ENCODE measurements around the gene UXT.

The UXT gene

DNA sequence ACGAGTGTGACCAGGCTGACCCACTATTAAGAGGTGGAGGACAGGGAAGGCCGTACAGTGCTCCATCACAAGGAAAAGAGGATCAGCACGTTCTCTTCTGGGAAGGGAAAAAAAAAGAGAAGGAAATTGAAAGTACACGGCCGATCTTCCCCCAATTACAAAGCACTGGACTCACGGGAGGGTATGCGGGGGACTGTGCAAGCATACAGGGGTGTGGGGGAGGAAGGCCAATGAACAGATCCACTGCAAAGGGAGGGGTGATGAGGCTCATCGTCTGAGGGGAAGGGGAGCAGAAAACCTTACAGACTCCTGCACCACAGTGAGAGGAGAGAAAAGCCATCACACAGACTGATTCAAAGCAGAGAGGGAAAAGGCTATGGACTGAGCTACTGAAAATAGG lies 9.7 kb downstream of the UXT start:
- DNase-seq (ENCODE audit: low read depth) = no peak

DNA sequence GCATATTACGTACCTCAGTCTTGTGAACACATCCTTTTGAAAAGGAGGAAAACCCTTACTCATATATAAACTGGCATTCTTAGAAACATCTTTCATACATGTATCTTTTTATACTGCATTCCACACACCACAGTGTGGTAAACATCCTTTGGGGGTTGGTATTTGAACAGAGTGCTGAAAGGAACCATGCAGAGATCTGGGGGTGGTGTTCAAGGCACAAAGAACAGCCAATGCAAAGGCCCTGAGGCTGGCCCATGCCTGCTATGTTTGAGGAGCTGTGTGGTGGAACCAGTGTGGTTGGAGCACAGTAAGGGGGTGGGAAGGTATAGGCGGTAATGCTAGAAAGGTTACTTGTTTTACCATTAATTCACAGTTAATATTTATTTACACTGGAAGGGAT lies 10.6 kb downstream of the UXT start:
- DNase-seq (ENCODE audit: low read depth) = no peak

DNA sequence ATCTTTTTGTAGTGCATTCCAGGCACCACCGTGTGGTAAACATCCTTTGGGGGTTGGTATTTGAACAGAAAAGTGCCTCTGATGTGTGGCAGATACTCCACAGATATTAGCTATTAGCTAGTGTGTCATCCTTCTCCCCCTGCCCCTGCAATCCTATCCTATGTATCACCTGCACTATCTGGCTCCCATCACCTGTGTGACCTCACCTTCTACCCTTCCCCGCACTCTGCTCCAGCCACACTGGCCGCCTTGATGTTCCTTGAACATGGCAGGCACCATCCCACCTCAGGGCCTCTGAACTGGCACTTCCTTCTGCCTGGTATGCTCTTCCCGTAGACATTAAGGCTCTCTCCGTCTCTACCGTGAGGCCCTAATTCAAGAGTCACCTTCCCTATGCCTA lies 12.3 kb downstream of the UXT start:
- DNase-seq (ENCODE audit: low read depth) = no peak

DNA sequence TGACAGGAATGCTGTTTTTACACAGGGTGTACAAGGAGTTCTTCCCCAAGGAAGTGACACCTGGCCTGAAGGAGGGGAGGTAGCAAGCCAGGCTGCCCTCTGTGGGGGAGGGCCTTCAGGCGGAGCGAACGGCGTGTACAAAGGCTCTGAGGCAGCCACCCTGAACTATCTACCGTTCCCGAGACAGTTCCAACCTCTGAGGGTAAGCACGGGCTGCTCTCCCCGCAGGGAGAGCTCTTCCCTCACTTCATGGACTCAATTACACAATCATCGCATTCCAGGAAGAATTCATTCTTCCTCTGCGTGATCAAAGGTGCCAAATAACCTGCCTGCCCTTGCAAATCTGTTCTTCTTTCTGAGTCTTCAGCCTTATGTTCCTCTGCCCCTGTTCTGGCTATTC lies 13.4 kb downstream of the UXT start:
- DNase-seq (ENCODE audit: low read depth) = no peak

DNA sequence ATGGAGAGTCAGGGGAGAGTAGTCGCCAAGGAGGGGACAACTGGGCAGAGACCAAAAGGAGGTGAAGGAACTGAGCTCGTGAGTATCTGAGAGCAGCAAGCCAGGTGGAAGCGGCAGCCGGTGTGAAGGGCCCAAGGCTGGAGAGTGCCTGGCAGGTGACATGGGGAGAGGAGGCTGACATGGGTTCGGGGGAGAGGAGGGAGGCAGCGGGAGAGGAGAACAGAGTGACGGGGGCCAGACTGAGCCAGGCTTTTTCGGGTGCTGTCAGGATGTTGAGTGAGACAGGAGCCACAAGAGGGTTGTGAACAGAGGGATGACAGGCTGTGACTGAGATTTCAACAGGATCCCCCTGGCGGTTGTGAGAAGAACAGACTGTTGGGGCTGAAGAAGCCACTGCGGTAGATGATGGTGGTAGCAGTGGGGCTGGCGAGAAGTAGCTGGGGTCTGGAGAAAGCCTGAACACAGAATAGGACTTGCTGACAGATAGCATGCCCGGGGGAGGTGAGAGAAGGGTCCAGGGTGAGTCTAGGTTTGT lies 14.4 kb downstream of the UXT start:
- DNase-seq (ENCODE audit: low read depth) = no peak

DNA sequence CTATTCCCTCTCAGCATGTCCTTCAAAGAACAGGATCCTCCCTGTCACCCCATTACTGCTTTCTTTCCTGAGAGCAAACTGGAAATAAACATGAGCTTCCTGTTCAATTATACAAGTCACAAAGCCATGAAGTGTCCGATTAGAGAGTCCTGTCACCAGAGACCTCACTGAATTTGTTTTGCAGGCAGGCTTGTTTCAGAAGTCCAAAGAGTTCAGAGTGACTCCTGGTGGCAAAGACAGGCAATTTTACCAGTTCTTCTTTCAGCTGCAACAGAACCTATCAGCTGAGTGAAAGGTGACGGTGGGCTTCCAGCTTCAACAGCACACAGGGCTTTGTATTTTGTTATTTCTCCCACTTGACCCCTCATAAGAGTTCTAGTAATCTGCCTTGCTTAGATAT lies 15.1 kb downstream of the UXT start:
- no peak for DNase-seq (ENCODE audit: low read depth)

DNA sequence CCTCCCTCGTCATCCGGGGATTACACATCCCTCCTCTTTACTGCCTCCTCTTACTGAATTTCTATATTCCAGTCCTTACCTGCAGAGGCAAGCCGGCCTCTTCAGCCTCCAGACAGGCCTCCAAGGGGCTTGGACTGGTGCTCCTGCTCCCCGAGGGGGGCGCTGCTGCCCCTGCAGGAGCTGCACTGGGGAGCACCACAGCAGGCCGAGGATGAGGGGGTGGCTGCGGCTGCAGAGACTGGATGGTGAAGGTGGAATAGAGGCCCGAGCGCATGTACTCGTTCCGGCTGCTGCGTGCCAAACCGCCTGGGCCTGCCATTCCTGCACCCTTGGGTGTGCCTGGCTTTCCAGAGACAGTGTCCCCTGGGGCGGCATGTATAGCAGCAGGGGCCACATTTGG lies 20.2 kb downstream of the UXT start:
- DNase-seq (ENCODE audit: low read depth) = no peak

DNA sequence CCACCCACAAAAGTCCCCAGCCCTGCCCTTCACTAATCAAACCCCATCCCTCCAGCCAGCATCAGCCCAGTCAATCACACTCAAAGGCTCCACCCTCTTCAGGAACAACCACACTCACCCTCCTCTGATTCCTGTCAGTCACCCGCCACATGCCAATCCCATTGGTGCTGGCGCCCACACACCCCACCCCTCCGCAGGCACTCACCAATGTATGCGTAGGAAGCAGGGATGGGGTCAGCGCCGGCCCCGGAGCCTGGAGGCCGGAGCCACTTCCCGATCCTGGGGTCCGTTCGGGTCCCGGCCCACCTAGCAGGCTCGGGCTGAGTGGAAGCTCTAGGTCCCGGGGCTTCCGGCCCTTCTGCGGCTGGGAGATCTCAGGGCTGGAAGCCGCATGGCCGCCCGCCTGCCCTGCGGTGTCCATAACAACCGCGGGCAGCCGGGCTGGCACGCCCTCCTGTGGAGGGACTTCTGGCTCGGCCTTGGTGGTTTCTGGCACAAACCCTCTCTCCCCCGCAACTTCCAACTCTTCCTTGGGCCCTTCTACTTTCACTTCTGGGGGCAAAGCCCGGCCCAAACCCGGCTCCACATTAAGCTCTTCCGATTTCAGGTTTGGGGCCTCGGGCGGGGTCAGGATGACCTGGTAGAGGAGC lies 21.3 kb downstream of the UXT start:
- no peak for DNase-seq (ENCODE audit: low read depth)

DNA sequence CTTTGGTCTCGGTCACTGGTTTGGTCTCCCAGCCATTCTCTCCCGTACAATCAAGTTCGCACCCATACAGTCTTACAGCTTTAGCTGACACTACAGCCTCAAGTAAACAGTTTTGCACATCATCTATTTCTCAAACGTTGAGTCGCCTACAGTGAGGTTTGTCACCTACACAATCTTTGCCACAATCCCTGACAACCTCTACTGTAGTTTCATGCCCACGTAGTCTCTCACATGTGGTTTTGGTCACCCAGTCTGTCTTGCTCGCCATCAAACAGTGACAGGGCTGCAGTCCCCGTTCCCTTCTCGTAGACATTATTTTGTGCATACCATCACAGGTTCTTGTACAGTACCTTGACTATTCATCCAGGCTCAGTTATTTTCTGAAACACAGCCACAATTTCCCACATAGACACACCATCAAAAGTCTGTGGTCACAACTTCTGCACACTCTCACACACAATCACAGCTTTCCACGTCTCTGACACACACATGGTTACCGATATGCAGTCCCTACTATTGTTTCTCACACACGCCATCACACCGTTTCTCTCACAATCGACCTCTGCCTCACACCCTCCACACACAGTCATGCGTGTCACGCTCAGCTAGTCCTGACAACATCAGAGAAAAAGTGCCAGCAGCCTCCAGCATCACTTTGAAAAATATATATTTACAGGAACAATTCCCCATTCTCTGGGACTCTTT lies 24.0 kb downstream of the UXT start:
- no peak for DNase-seq (ENCODE audit: low read depth)

DNA sequence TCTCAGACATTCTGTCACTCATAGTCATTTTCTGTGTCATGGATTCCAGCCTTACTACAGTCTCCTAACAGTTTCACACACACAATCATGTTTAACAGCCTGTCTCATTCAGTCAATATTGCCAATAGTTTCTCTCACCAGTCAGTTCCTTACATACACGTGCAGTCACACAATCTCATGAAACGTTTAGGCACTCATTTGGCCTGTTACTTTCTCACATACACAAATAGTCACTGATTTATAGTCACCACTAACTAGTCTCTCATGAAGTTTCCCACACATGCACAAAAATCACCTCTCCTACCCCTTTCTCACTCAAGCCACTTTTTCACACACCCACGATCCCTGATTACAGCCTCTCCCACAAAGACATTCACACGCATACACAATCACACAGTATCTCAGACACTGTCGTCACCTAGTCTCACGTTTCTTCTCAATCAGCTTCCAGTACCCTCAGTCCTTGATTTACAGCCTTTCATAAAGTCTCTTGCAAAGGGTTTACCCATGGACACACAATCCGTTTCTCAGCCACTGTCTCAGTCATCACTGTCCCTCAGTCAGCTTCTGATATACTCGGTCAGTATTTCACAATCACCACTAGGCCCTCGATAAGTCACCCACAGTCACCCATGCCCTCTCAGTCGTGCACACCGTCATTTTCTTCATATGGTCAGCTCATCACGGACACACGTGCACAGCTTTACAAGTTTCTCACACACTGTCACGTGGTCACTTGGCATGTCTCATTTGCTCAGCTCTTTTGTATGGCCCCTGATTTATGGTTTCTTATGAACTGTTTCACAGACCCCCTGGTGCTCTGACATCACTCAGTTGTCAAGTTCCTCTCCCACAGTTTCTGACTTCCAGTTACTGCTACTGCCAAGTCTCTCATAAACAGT lies 25.0 kb downstream of the UXT start:
- DNase-seq (ENCODE audit: low read depth) = no peak

DNA sequence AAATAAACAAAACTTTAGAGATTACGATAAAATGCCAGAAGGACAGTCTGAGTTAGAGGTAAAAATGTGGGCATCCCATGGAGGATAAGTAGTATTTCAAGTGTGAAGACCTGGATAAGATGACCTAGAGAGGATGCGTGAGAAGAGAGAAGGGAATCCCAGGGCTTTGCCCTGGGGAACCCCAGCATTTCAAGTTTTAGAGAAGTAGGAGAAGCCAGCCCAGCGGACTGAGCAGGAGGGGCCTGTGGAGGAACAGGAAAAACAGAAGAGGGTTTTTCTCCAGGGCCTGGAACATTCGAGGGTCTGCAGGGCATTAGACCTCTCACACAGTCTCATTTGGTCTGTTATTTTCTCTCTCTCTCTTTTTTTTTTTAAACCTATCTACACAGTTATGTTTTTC lies 26.3 kb downstream of the UXT start:
- no peak for DNase-seq (ENCODE audit: low read depth)

DNA sequence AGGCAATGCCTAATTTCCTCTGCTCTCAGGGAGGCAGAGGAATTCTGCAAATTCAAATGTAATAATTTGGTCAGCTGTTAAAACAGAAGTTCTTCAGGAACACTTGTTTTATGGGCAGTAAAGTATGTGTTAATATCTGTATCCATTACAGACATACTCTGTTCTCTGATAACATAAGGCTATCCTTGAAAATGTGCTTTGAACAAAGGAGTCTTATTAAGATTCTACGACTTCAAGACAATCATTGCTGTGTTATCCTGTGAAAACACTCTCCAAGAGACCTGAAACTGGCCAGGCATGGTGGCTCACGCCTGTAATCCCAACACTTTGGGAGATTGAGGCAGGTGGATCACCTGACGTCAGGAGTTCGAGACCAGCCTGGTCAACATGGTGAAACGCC lies 27.3 kb downstream of the UXT start:
- no peak for DNase-seq (ENCODE audit: low read depth)

DNA sequence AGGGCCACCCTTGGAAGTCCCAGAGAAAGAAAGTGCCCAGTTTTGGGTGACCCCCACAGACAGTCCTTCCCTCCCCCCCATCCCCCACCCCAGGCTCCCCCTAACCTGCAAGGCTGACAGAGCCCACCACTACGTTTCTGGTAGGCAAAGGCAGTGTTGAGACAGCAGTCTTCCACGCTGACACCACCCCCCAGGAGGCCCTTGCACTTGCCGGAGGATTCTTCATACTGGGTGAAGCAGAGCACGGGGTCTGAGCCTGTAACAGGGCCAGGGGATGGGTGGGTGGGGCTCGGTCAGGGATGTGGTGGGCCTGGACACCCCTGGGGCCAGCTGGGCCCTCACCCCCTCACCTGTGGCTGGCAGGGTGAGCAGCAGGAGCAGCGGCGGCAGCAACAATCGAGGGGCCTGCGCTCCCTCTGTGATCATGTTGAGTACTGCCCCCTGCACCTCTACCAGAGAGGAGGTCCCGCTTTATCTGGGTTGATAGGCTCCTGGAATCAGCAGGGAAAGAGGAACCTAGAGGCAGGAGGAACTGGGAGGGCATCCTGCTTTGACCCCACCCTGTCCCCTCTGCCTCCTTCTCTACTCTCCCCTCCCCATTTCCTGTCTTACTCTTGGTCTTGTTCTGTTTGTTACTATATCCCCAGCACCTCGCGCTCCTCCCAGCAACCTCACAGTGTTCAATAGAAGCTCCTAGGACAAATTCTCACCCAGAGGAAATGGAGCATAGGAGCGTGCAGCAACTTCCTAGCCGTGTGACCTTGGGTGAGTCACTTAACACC lies 29.4 kb downstream of the UXT start, which contains the start of gene CFP:
TSS of gene CFP (minus strand) at position 512 of the 782 bp plus-strand sequence. CDS start at position 426, 86 bp downstream.
- DNase-seq (ENCODE audit: low read depth) = no peak

DNA sequence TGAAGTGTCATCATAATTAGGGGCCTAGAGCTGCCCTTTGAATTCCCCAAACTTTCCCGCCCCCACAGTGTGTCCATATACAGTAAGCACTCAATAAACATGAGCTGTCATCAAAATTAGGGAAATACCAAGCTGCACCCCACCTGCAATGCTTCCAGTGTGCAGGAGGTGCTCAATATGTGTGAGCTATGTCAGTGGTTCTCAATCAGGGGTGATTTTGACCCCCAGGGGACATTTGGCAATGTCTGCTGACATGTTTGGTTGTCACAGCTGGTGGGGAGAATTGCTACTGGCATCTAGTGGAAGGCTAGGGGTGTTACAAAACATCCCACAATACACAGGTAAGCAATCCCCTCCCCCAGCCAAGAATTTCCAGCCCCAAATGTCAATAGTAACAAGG lies 30.0 kb downstream of the UXT start:
- DNase-seq (ENCODE audit: low read depth) = no peak

DNA sequence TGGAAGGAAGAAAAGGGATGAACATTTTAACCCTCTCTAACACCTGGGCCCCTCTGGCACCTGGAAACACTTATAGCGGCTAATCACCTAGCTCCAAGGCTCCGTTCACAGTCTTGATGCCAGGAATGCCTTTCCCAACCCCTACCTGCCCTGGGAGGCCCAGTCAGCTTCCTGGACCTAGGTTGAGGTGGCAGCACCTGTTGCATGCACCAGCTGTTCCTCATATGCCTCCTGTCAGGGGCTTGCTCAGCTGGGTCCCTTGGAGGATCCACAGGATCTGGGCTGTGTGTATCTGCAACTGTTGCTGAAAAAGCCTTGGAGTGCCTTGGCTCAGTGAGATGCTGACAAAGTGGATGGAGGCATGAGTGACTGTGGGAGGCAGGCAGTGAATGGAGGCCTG lies 33.6 kb downstream of the UXT start:
- no peak for DNase-seq (ENCODE audit: low read depth)

DNA sequence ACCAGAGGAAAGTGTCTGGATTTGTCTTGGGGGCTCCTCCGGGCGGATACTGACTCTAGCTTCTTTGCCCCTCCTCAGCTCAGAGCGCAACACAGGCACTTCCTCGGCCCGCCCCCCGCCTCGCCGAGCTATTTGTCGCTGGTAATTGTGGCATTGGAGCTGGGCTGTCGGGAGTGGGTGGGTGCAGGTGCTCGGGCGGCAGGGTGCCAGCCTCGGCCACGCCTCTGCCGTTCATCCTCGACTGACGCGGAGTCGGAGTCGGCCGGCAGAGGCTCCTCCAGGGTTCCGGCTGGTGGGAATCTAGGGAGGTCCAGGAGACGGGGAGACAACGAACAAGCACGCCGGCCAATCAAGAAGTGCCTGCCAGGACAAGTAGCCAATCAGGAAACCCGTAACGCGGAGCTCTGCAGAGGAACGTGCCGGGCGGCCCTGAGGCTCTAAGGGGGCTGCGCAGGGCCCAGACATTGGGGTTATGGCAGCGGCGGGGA lies 35.4 kb downstream of the UXT start:
- DNase-seq (ENCODE audit: low read depth) = no peak

DNA sequence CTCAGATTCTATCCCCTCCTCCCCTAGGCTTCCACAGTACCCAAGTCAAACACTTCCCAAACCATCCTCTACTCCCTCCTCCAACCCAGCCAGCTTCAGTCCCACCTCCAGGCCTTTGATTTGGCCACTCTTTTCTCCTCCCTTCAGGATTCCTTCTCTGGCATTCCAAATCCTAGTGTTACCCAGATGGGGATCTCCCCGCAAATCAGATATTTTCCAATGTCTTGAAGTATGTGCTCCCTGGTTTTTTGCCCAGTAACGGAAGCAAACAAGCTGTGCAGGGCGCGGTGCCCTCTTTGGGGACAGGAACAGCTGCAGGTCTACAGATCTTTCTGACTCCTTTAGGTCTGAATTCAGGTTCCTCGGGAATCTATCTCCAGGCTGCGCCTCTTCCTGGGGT lies 37.1 kb downstream of the UXT start:
- no peak for DNase-seq (ENCODE audit: low read depth)

DNA sequence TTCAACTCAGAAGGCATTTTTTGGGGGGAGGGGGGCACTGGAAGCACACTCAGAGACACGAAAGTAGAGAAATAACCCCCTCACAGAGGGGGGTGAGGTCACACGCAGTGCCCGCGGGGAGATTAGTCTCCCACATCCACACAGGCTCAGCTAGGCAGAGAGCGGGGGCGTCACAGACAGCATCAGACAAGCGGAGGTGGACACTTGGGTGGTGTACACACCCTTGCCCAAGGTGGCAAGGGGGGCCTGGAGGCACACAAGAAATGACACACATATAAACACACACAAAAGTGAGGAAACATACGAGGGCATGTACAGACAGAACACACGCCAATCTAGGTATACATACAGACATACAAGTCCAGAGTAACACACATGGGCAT lies 38.7 kb downstream of the UXT start:
- no peak for DNase-seq (ENCODE audit: low read depth)

DNA sequence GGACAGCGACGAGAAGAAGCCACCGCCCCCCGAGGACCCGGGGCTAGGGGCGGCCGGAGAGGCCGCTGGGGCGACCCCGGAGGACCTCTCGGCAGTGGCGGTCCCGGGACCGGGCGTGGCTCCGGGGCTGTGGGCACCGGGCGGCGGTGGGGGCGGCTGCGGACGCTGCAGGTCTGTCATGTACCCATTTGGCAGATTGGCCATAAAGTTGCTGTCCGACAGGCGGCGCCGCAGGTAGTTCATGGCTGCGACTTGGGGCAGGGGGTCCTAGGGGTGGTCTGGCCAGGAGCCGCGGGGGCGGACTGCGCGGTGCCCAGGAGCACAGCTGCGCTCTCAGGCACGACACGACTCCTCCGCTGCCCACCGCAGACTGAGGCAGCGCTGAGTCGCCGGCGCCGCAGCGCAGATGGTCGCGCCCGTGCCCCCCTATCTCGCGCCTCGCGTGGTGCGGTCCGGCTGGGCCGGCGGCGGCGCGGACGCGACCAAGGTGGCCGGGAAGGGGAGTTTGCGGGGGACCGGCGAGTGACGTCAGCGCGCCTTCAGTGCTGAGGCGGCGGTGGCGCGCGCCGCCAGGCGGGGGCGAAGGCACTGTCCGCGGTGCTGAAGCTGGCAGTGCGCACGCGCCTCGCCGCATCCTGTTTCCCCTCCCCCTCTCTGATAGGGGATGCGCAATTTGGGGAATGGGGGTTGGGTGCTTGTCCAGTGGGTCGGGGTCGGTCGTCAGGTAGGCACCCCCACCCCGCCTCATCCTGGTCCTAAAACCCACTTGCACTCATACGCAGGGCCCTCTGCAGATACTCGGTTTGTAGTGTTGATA lies 39.3 kb downstream of the UXT start, which contains the start of gene SYN1:
TSS of gene SYN1 (minus strand) at position 372 of the 817 bp plus-strand sequence. CDS start at position 243, 129 bp downstream.
- DNase-seq (ENCODE audit: low read depth) = peak; percentile 72

DNA sequence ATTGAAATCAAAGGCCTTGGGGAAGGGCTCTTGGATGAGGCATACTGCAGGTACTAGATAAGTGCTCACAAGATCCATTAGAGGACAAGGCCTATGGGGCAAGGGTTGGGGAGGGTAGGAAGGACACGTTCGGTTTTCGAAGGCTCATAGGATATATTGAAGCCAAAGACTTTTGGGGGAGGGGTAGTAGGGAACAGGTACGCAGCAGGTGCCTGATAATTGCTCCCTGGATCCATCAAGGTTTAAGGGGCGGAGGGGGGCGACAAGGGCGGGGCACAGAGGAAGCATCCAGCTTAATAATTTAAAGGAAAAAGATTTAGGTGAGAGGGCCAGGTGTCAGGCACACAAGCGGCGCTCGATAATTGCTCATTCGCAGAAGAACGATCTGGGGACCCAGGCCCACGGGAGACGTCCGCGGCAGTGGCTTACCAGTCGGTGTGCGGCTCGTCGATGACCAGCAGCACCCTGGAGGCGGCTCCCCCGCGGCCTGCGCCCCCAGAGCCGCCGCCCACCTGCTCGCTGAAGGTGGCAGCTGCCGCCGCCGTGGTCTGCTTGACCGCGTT lies 40.0 kb downstream of the UXT start:
- DNase-seq (ENCODE audit: low read depth) = no peak
